Measurements from ENCODE around the gene PRPF6.

- TF ChIP-seq EZH2 (IDR thresholded peaks at IDR 0.05; ENCODE audit: insufficient read depth, poor library complexity, severe bottlenecking) (no peak), EZH2phosphoT487 (IDR thresholded peaks at IDR 0.05; ENCODE audit: insufficient read depth, low read depth) (no peak)
These were observed 62.8 kb downstream of the PRPF6 start for GRCh38 chr20:64043768-64044167.
